ENCODE measurements around the gene C2CD2L.

GRCh38 chr11:119100246-119100970 lies 6.7 kb upstream of the C2CD2L start:
- TF ChIP-seq CTCF (IDR thresholded peaks at IDR 0.05) (peak; percentile 82), ZFX (IDR thresholded peaks at IDR 0.05; ENCODE audit: borderline replicate concordance) (no peak)

Measured in 22Rv1 (cell line).